ENCODE results near the gene FRMD5. TPM values are rescaled to one million over a fixed set of nuclear protein-coding genes. Genes with fewer than 3 reads are reported as not detected.

The FRMD5 gene
- total RNA-seq, 1 donor from 2014 or later = 0.49 TPM

DNA sequence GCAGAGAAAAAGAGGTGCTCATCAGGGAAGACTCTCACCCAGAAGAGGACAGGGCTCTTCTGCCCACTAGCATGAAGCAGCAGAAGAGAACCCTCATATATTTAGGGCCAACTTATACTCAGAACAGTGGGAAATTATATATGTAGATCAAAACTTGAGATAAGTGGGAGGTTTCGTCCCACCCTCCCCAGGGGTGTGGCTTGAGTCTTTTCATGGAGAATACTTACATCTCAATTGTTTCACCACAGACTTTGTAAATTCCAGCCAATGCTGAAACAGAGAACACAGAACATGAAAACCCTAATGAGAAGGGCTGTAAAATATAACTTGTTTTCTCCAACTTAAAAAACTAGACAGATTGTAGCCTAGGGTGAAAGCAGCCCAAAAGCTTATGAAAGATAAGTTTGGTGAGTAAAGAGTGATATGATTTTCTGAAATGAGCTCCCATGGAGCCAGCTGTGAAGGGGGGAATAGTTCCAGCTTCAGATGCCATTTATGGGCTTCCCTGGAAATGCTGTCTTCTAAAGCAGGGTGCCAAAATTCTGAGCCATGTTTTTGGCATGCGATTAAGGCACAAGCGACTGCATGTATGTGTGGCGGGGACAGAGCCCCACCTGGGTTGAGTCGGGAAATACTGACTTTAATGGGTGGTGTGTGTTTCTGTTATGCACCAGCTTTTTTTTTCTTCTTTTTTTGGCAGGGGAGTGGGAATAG, 275.4 kb downstream of the FRMD5 start:
- no peak overlapping the region for H3K27ac ChIP-seq
- TF ChIP-seq POLR2AphosphoS5 (IDR thresholded peaks at IDR 0.05; ENCODE audit: insufficient read depth in 1 of 2, low read depth in 1 of 2) (no peak), POLR2A (IDR thresholded peaks at IDR 0.05) (no peak)
- TF ChIP-seq, protein P1, sequence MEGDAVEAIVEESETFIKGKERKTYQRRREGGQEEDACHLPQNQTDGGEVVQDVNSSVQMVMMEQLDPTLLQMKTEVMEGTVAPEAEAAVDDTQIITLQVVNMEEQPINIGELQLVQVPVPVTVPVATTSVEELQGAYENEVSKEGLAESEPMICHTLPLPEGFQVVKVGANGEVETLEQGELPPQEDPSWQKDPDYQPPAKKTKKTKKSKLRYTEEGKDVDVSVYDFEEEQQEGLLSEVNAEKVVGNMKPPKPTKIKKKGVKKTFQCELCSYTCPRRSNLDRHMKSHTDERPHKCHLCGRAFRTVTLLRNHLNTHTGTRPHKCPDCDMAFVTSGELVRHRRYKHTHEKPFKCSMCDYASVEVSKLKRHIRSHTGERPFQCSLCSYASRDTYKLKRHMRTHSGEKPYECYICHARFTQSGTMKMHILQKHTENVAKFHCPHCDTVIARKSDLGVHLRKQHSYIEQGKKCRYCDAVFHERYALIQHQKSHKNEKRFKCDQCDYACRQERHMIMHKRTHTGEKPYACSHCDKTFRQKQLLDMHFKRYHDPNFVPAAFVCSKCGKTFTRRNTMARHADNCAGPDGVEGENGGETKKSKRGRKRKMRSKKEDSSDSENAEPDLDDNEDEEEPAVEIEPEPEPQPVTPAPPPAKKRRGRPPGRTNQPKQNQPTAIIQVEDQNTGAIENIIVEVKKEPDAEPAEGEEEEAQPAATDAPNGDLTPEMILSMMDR (IDR thresholded peaks at IDR 0.05) = no peak
- H3K27me3 ChIP-seq = no peaks in the 10 kb centered on the region
- no peaks in the 10 kb centered on the region for H3K9me3 ChIP-seq
- H3K36me3 ChIP-seq = no peaks in the 10 kb centered on the region
- intact Hi-C loops (cut with DNase I) = no loop called here
- H3K4me1 ChIP-seq = peaks cover 13% of the 10 kb centered on the region
- H3K4me3 ChIP-seq = no peak overlapping the region
- no peak for DNase-seq (ENCODE audit: extremely low spot score in 2 of 2)

DNA sequence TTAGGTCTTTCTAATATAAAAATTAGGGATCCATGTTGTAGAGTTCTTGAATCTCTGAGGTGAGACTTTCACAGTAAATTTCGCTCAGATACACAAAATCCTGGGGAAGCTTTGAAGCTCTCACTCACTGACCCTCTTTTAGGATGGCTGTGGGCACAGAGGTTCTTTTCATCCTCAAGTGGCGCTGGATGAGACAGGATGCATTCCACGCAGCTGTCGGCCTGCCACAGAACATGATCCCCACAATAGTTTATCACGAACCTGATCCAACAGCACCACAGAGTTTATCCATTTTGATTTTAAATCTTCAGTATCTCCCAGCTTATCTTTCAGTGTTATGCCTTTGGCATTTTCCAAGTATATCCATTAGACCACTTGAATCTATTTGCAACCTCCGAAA, 276.4 kb downstream of the FRMD5 start:
- intact Hi-C loops (cut with DNase I) = no loop called here
- peaks cover 13% of the 10 kb centered on the region for H3K4me1 ChIP-seq
- H3K27ac ChIP-seq = no peak overlapping the region
- no peaks in the 10 kb centered on the region for H3K36me3 ChIP-seq
- H3K4me3 ChIP-seq = no peak overlapping the region
- DNase-seq (ENCODE audit: extremely low spot score in 2 of 2) = no peak
- TF ChIP-seq POLR2A (IDR thresholded peaks at IDR 0.05) (no peak), POLR2AphosphoS5 (IDR thresholded peaks at IDR 0.05; ENCODE audit: insufficient read depth in 1 of 2, low read depth in 1 of 2) (no peak)
- TF ChIP-seq, protein P1 (IDR thresholded peaks at IDR 0.05) = no peak
- H3K27me3 ChIP-seq = no peaks in the 10 kb centered on the region
- H3K9me3 ChIP-seq = no peaks in the 10 kb centered on the region

DNA sequence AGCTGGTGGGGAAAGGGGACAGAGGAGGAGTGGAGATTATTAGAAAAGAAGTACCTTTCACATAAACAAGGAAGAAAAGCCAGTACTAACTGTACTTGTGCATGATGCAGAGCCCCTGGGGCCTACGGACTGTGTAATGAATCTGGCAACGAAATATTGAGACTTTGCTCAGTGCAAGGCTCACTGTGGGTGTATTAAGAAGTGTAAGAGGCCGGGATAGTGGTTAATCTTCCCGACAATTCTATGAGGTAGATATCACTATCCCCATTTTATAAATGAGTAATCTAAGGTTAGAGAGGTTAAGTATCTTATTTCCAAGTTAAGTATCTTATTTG, 278.8 kb downstream of the FRMD5 start:
- H3K27me3 ChIP-seq = no peaks in the 10 kb centered on the region
- no peaks in the 10 kb centered on the region for H3K36me3 ChIP-seq
- no peak overlapping the region for H3K27ac ChIP-seq
- no peak for DNase-seq (ENCODE audit: extremely low spot score in 2 of 2)
- no peaks in the 10 kb centered on the region for H3K9me3 ChIP-seq
- TF ChIP-seq, protein P1 (IDR thresholded peaks at IDR 0.05) = no peak
- TF ChIP-seq POLR2A (IDR thresholded peaks at IDR 0.05) = no peak
- TF ChIP-seq POLR2AphosphoS5 (IDR thresholded peaks at IDR 0.05; ENCODE audit: insufficient read depth in 1 of 2, low read depth in 1 of 2) = no peak
- peaks cover 23% of the 10 kb centered on the region for H3K4me1 ChIP-seq
- intact Hi-C loops (cut with DNase I) = no loop called here
- no peak overlapping the region for H3K4me3 ChIP-seq

DNA sequence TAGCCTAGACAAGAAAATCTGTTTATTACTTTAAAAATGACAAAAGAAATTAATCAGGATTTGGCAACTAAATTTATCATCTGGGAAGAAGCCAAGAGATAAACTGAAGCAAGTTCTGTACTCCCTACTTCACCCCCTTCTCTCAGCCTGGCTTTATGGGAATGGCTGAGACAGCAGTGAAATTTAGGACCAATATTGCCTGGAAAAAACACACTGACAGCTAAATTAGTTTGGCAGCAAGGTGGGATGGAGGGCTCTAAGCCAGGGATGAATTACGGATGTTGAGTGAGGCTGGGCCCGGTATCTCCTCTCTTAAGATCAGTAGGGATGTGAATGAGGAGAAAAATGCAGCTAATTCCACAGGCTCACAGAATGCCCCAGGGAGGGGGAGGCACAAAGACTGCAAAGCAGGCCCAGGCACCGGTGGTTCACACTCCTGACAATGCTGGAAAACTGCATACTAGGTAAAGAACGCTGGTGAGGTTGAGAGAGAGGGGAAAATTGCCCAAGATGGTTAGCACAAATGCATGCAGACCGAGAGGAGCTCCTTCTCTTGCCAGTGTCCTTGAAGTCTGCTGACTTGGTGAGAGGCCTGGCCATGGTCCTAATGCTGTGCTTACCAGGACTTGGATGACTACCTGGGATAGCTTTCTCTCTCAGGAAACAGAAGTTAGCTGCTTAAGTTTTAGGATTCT, 279.3 kb downstream of the FRMD5 start:
- DNase-seq (ENCODE audit: extremely low spot score in 2 of 2) = no peak
- no peak overlapping the region for H3K27ac ChIP-seq
- TF ChIP-seq POLR2A (IDR thresholded peaks at IDR 0.05) = no peak
- TF ChIP-seq, protein P1 (IDR thresholded peaks at IDR 0.05) = no peak
- no peak for TF ChIP-seq POLR2AphosphoS5 (IDR thresholded peaks at IDR 0.05; ENCODE audit: insufficient read depth in 1 of 2, low read depth in 1 of 2)
- H3K9me3 ChIP-seq = no peaks in the 10 kb centered on the region
- no peaks in the 10 kb centered on the region for H3K27me3 ChIP-seq
- H3K4me3 ChIP-seq = no peak overlapping the region
- H3K4me1 ChIP-seq = peaks cover 23% of the 10 kb centered on the region
- intact Hi-C loops (cut with DNase I) = no loop called here
- no peaks in the 10 kb centered on the region for H3K36me3 ChIP-seq

DNA sequence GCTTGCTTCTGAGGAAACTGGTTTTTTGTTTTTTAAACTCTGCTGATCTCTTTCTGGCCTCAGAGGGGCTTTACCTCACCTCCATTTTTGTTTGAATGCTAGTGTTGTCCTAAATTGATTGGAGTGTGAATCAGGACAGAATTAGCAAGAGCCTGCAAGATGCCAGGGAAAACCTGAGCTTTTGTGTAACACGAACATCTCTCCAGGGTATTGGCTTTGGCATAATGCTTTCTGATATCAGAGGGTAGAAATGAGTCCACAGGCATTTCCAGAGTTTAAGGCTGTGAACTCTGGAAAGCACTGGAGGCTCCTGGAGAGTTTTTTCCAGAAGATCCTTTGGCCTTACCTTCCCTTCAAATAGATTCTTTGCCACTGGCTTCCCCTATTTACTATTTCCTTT, 281.1 kb downstream of the FRMD5 start:
- TF ChIP-seq, protein P1 (IDR thresholded peaks at IDR 0.05) = no peak
- no peak for TF ChIP-seq POLR2A (IDR thresholded peaks at IDR 0.05)
- TF ChIP-seq POLR2AphosphoS5 (IDR thresholded peaks at IDR 0.05; ENCODE audit: insufficient read depth in 1 of 2, low read depth in 1 of 2) = no peak
- H3K36me3 ChIP-seq = no peaks in the 10 kb centered on the region
- no peak for DNase-seq (ENCODE audit: extremely low spot score in 2 of 2)
- H3K9me3 ChIP-seq = no peaks in the 10 kb centered on the region
- peak overlapping the region; percentile 58 for H3K27ac ChIP-seq
- intact Hi-C loops (cut with DNase I) = no loop called here
- H3K4me3 ChIP-seq = no peak overlapping the region
- no peaks in the 10 kb centered on the region for H3K27me3 ChIP-seq
- peaks cover 10% of the 10 kb centered on the region for H3K4me1 ChIP-seq
